Nephron (organoid): ENCODE measurements around the gene MTA1.

Source experiments
- H3K27ac Mint-ChIP-seq, 3 experiments: 2 replicates each; pipeline ENCODE4 v1.8.0; 2020; ENCODE audit warnings: mixed read lengths in 3 of 3, mild to moderate bottlenecking in 2 of 3, moderate library complexity in 1 of 3
- H3K27me3 Mint-ChIP-seq: 2 replicates; pipeline ENCODE4 v1.8.0; 2021; ENCODE audit warnings: low read depth, mild to moderate bottlenecking, moderate library complexity, mixed read lengths
- H3K36me3 Mint-ChIP-seq: 2 replicates; pipeline ENCODE4 v1.8.0; 2020; ENCODE audit warnings: low read depth, mixed read lengths
- H3K4me1 Mint-ChIP-seq: 2 replicates; pipeline ENCODE4 v1.8.0; 2020; ENCODE audit warnings: mixed read lengths
- H3K4me3 Mint-ChIP-seq, 3 experiments: 2 replicates each; pipeline ENCODE4 v1.8.0; 2020; ENCODE audit warnings: mild to moderate bottlenecking in 3 of 3, mixed read lengths in 3 of 3, moderate library complexity in 2 of 3
- H3K9me3 Mint-ChIP-seq: 2 replicates; pipeline ENCODE4 v1.8.0; 2020; ENCODE audit warnings: mixed read lengths
- CTCF ChIP-seq, 3 experiments: fragments of 200-600 bp; sonication (generic); IDR thresholded peaks; one replicate each; pipeline ENCODE4 v1.5.0; 2021; ENCODE audit warnings: antibody characterized with exemption in 3 of 3; ENCODE audit not compliant: unreplicated experiment in 3 of 3

Gene MTA1

GRCh38 chr14:105389534-105389933, 30.1 kb upstream of the MTA1 start:
- TF ChIP-seq CTCF (IDR thresholded peaks at IDR 0.05; ENCODE audit: unreplicated experiment in 3 of 3): no peak
- no peaks in the 10 kb centered on the region for H3K9me3 Mint-ChIP-seq
- H3K4me3 Mint-ChIP-seq: no peak overlapping the region
- peaks cover 5% of the 10 kb centered on the region for H3K4me1 Mint-ChIP-seq
- H3K27ac Mint-ChIP-seq: no peak overlapping the region
- no peaks in the 10 kb centered on the region for H3K27me3 Mint-ChIP-seq
- H3K36me3 Mint-ChIP-seq: no peaks in the 10 kb centered on the region

GRCh38 chr14:105389976-105390848, 29.4 kb upstream of the MTA1 start:
- H3K4me3 Mint-ChIP-seq: no peak overlapping the region
- no peaks in the 10 kb centered on the region for H3K9me3 Mint-ChIP-seq
- no peaks in the 10 kb centered on the region for H3K27me3 Mint-ChIP-seq
- TF ChIP-seq CTCF (IDR thresholded peaks at IDR 0.05; ENCODE audit: unreplicated experiment in 3 of 3): no peak
- no peak overlapping the region for H3K27ac Mint-ChIP-seq
- H3K4me1 Mint-ChIP-seq: peaks cover 5% of the 10 kb centered on the region
- no peaks in the 10 kb centered on the region for H3K36me3 Mint-ChIP-seq

- Mint-ChIP-seq H3K27ac (no peak overlapping the region), H3K4me3 (no peak overlapping the region), H3K27me3 (no peaks in the 10 kb centered on the region), H3K9me3 (no peaks in the 10 kb centered on the region), H3K4me1 (peaks cover 5% of the 10 kb centered on the region), H3K36me3 (no peaks in the 10 kb centered on the region)
- no peak for TF ChIP-seq CTCF (IDR thresholded peaks at IDR 0.05; ENCODE audit: unreplicated experiment in 3 of 3)
Measured at GRCh38 chr14:105390849-105391500, 28.7 kb upstream of the MTA1 start.

GRCh38 chr14:105391541-105391940, 28.1 kb upstream of the MTA1 start:
- H3K36me3 Mint-ChIP-seq: no peaks in the 10 kb centered on the region
- no peak overlapping the region for H3K4me3 Mint-ChIP-seq
- H3K4me1 Mint-ChIP-seq: peaks cover 5% of the 10 kb centered on the region
- H3K9me3 Mint-ChIP-seq: no peaks in the 10 kb centered on the region
- TF ChIP-seq CTCF (IDR thresholded peaks at IDR 0.05; ENCODE audit: unreplicated experiment in 3 of 3): no peak
- H3K27me3 Mint-ChIP-seq: no peaks in the 10 kb centered on the region
- H3K27ac Mint-ChIP-seq: no peak overlapping the region

GRCh38 chr14:105392131-105393090, 27.2 kb upstream of the MTA1 start:
- Mint-ChIP-seq H3K27ac (no peak overlapping the region), H3K9me3 (no peaks in the 10 kb centered on the region), H3K36me3 (no peaks in the 10 kb centered on the region), H3K27me3 (no peaks in the 10 kb centered on the region), H3K4me3 (no peak overlapping the region), H3K4me1 (peaks cover 5% of the 10 kb centered on the region)
- TF ChIP-seq CTCF (IDR thresholded peaks at IDR 0.05; ENCODE audit: unreplicated experiment in 3 of 3): no peak
